Activated CD8-positive, alpha-beta memory T cell treated with anti-CD3 and anti-CD28 coated beads, Interleukin-2, amount 10 ng/mL, durations not matched to agents 7 days and 5 days (primary cell): ENCODE data around the gene PTPRC. TPM values are rescaled to one million over a fixed set of nuclear protein-coding genes. Genes with fewer than 3 reads are reported as not detected.

ENCODE experiments used
- total RNA-seq, 2 experiments: library from RNA; stranded (reverse); gene quantifications; one replicate each; pipeline ENCODE4 v1.2.3, GENCODE V29; 2021

PTPRC gene
- total RNA-seq, 2 experiments from 2014 or later, result 556 to 674 TPM

Other genes starting within 250 kb of the PTPRC start
- not detected for gene ATP6V1G3, start 98.4 kb upstream of the PTPRC start, total RNA-seq